NCI-H460 (cell line): ENCODE data around the gene APLP1. TPM values are rescaled to one million over a fixed set of nuclear protein-coding genes. Genes with fewer than 3 reads are reported as not detected.
"Not testable (repeated sequence)": the region's sequence is repeated elsewhere in the genome, so short reads cannot be mapped to it uniquely, and the experiment has no call there.

Experiments
- DNase-seq: peaks from one replicate; pipeline ENCODE4 v3.0.0-alpha.2; 2016; ENCODE audit warnings: low read depth; ENCODE audit errors: extremely low read depth
- total RNA-seq: library from RNA; depleted of rRNA; stranded (reverse); fragments of >200 nt; shearing (Covaris generic); gene quantifications from 2 replicates; pipeline ENCODE4 v1.2.3, GENCODE V29; 2014

APLP1 gene
- total RNA-seq, 1 experiment from 2014 or later, result 12.2 TPM

- no peak for DNase-seq
Observed at GRCh38 chr19:35902870-35903475, 34.6 kb downstream of the APLP1 start.

- peak; percentile 13 for DNase-seq
Observed at GRCh38 chr19:35903550-35904179, 35.3 kb downstream of the APLP1 start.

- no peak for DNase-seq
Observed at GRCh38 chr19:35904311-35905068, 36.1 kb downstream of the APLP1 start.

GRCh38 chr19:35905178-35905727, 36.9 kb downstream of the APLP1 start:
- no peak for DNase-seq

- no peak for DNase-seq
Observed at GRCh38 chr19:35907377-35907745, 39.0 kb downstream of the APLP1 start.

- DNase-seq, result no peak
Observed at GRCh38 chr19:35908010-35908441, 39.7 kb downstream of the APLP1 start, which contains the start of gene TYROBP. Gene TYROBP (minus strand): TSS chr19:35908295. CDS start chr19:35908228, 67 bp downstream.

- DNase-seq, result no peak
Observed at GRCh38 chr19:35908973-35909683, 40.8 kb downstream of the APLP1 start.

- DNase-seq, result no peak
Observed at GRCh38 chr19:35909684-35910035, 41.3 kb downstream of the APLP1 start.

GRCh38 chr19:35910355-35910754, 42.0 kb downstream of the APLP1 start:
- not testable (repeated sequence) for DNase-seq

- no peak for DNase-seq
Observed at GRCh38 chr19:35911173-35911572, 42.8 kb downstream of the APLP1 start.

GRCh38 chr19:35911790-35912189, 43.4 kb downstream of the APLP1 start:
- DNase-seq, result no peak

- DNase-seq, result no peak
Observed at GRCh38 chr19:35913589-35913988, 45.2 kb downstream of the APLP1 start.

GRCh38 chr19:35915443-35915842, 47.1 kb downstream of the APLP1 start:
- DNase-seq, result no peak

GRCh38 chr19:35919306-35919705, 50.9 kb downstream of the APLP1 start:
- DNase-seq, result no peak

GRCh38 chr19:35921012-35921411, 52.6 kb downstream of the APLP1 start:
- no peak for DNase-seq

- no peak for DNase-seq
Observed at GRCh38 chr19:35925501-35925900, 57.1 kb downstream of the APLP1 start.

GRCh38 chr19:35928507-35928906, 60.1 kb downstream of the APLP1 start:
- no peak for DNase-seq
